Mammary epithelial cell (primary cell): ENCODE results near the gene STX18.

ENCODE experiments used
- EZH2 ChIP-seq: IDR thresholded peaks from 2 replicates; pipeline ENCODE4 v1.6.1; 2012; ENCODE audit warnings: low read length, inconsistent platforms, borderline replicate concordance
- TF ChIP-seq, protein P1 (sequence below), 2 donors: IDR thresholded peaks in 1 of 2; conservative IDR thresholded peaks in 1 of 2; 2 replicates each; pipeline ENCODE4 v1.5.1; 2011 to 2012; ENCODE audit warnings: inconsistent platforms in 2 of 2, low read length in 2 of 2, mild to moderate bottlenecking in 2 of 2, control low read depth in 1 of 2, low read depth in 1 of 2; ENCODE audit not compliant: insufficient read depth in 1 of 2; ENCODE audit errors: extremely low read depth in 1 of 2

- TF ChIP-seq, protein P1, sequence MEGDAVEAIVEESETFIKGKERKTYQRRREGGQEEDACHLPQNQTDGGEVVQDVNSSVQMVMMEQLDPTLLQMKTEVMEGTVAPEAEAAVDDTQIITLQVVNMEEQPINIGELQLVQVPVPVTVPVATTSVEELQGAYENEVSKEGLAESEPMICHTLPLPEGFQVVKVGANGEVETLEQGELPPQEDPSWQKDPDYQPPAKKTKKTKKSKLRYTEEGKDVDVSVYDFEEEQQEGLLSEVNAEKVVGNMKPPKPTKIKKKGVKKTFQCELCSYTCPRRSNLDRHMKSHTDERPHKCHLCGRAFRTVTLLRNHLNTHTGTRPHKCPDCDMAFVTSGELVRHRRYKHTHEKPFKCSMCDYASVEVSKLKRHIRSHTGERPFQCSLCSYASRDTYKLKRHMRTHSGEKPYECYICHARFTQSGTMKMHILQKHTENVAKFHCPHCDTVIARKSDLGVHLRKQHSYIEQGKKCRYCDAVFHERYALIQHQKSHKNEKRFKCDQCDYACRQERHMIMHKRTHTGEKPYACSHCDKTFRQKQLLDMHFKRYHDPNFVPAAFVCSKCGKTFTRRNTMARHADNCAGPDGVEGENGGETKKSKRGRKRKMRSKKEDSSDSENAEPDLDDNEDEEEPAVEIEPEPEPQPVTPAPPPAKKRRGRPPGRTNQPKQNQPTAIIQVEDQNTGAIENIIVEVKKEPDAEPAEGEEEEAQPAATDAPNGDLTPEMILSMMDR (conservative IDR thresholded peaks at IDR 0.05 in 1 of 2, IDR thresholded peaks at IDR 0.05 in 1 of 2; ENCODE audit: extremely low read depth in 1 of 2, insufficient read depth in 1 of 2, low read depth in 1 of 2, low read length in 2 of 2) = no peak
- no peak for TF ChIP-seq EZH2
Measured at GRCh38 chr4:4462970-4463369, 78.9 kb downstream of the STX18 start.
